Astrocyte (in vitro differentiated cells and primary cell): ENCODE results near the gene MBD3L3. TPM values are rescaled to one million over a fixed set of nuclear protein-coding genes. Genes with fewer than 3 reads are reported as not detected.
"Not testable (repeated sequence)": the region's sequence is repeated elsewhere in the genome, so short reads cannot be mapped to it uniquely, and the experiment has no call there.

Source experiments
- DNase-seq: peaks from one replicate; pipeline ENCODE4 v3.0.0-alpha.2; 2010; ENCODE audit warnings: low read depth
- FAIRE-seq: peaks from 2 replicates; lab custom pipeline; 2011; peaks lifted over from hg19 to GRCh38; lab: Jason Lieb, UNC
- H2AFZ ChIP-seq: 2 replicates; pipeline ENCODE4 v1.6.0; 2012; ENCODE audit warnings: low read depth, low read length, inconsistent platforms
- H3K27ac ChIP-seq: 2 replicates; pipeline ENCODE4 v1.5.1; 2011; ENCODE audit warnings: low read depth, low read length, inconsistent platforms
- H3K27me3 ChIP-seq: 2 replicates; pipeline ENCODE4 v1.6.0; 2011; ENCODE audit warnings: low read length, inconsistent platforms; ENCODE audit not compliant: insufficient read depth
- H3K36me3 ChIP-seq: 2 replicates; pipeline ENCODE4 v1.5.1; 2011; ENCODE audit warnings: low read length, inconsistent platforms; ENCODE audit not compliant: insufficient read depth
- H3K4me1 ChIP-seq: 2 replicates; pipeline ENCODE4 v1.5.1; 2011; ENCODE audit warnings: low read length, inconsistent platforms; ENCODE audit not compliant: insufficient read depth
- H3K4me2 ChIP-seq: 2 replicates; pipeline ENCODE4 v1.6.0; 2012; ENCODE audit warnings: low read length, inconsistent platforms
- H3K4me3 ChIP-seq: 2 replicates; pipeline ENCODE4 v1.5.1; 2011; ENCODE audit warnings: low read depth, mild to moderate bottlenecking, low read length, inconsistent platforms; ENCODE audit not compliant: insufficient read depth
- H3K79me2 ChIP-seq: 2 replicates; pipeline ENCODE4 v1.6.0; 2012; ENCODE audit warnings: mild to moderate bottlenecking, low read length, inconsistent platforms; ENCODE audit not compliant: insufficient read depth
- H3K9ac ChIP-seq: 2 replicates; pipeline ENCODE4 v1.6.0; 2012; ENCODE audit warnings: mild to moderate bottlenecking, low read length, inconsistent platforms
- H3K9me3 ChIP-seq: 2 replicates; pipeline ENCODE4 v1.5.1; 2012; ENCODE audit warnings: low read depth, mild to moderate bottlenecking, low read length, inconsistent platforms; ENCODE audit not compliant: insufficient read depth
- H4K20me1 ChIP-seq: 2 replicates; pipeline ENCODE4 v1.6.0; 2012; ENCODE audit warnings: low read length, inconsistent platforms; ENCODE audit not compliant: insufficient read depth
- H3K27ac Mint-ChIP-seq: one replicate; pipeline ENCODE4 v1.8.0; 2021; ENCODE audit warnings: mild to moderate bottlenecking, mixed read lengths; ENCODE audit not compliant: unreplicated experiment
- H3K27me3 Mint-ChIP-seq: one replicate; pipeline ENCODE4 v1.8.0; 2021; ENCODE audit warnings: low read depth, mixed read lengths; ENCODE audit not compliant: unreplicated experiment
- H3K36me3 Mint-ChIP-seq: one replicate; pipeline ENCODE4 v1.8.0; 2021; ENCODE audit warnings: low read depth, mixed read lengths; ENCODE audit not compliant: unreplicated experiment
- H3K4me1 Mint-ChIP-seq: one replicate; pipeline ENCODE4 v1.8.0; 2021; ENCODE audit warnings: low read depth, mixed read lengths; ENCODE audit not compliant: unreplicated experiment
- H3K4me3 Mint-ChIP-seq: one replicate; pipeline ENCODE4 v1.8.0; 2021; ENCODE audit warnings: mild to moderate bottlenecking, moderate library complexity, mixed read lengths; ENCODE audit not compliant: unreplicated experiment
- H3K9me3 Mint-ChIP-seq: one replicate; pipeline ENCODE4 v1.8.0; 2021; ENCODE audit warnings: mild to moderate bottlenecking, mixed read lengths; ENCODE audit not compliant: unreplicated experiment
- EZH2 ChIP-seq: IDR thresholded peaks from 2 replicates; pipeline ENCODE4 v1.6.1; 2012; ENCODE audit warnings: mild to moderate bottlenecking, low read length, inconsistent platforms; ENCODE audit not compliant: insufficient read depth
- total RNA-seq: library from RNA; stranded (reverse); gene quantifications from 2 replicates; pipeline ENCODE4 v1.2.1, GENCODE V29; 2021
- TF ChIP-seq, protein P1 (sequence below): IDR thresholded peaks from 2 replicates; pipeline ENCODE4 v1.5.1; 2011; ENCODE audit warnings: low read depth, mild to moderate bottlenecking, inconsistent platforms, low read length, moderate library complexity; ENCODE audit not compliant: insufficient read depth

Gene MBD3L3
- total RNA-seq, 1 donor from 2014 or later, result not detected

DNA sequence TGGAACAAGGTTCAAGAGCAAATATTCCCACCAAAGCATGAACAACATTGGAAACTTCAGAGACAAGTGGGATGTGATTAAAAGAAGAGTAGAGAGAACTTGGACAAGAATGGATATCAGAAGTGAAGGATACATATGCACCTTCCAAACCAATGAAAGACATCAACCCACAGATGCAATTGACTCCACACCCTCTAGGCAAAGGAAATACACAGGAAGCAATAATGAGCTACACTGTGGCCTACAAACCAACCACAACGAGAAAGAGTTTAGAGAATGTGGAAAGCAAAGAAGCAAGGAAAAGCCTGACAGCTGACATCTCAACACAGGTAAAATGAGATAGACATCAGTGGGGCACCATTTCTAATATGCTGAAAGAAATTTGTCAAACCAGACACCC is 29.7 kb downstream of the MBD3L3 start:
- not testable (repeated sequence) for H3K4me2 ChIP-seq, FAIRE-seq, H3K9me3 ChIP-seq, H3K27me3 Mint-ChIP-seq, H3K9ac ChIP-seq, H2AFZ ChIP-seq, H3K36me3 ChIP-seq, H3K4me3 Mint-ChIP-seq, H3K4me1 ChIP-seq, H4K20me1 ChIP-seq, H3K27ac ChIP-seq, H3K4me3 ChIP-seq, H3K79me2 ChIP-seq, H3K36me3 Mint-ChIP-seq, H3K27ac Mint-ChIP-seq, DNase-seq, H3K4me1 Mint-ChIP-seq, H3K27me3 ChIP-seq, H3K9me3 Mint-ChIP-seq

DNA sequence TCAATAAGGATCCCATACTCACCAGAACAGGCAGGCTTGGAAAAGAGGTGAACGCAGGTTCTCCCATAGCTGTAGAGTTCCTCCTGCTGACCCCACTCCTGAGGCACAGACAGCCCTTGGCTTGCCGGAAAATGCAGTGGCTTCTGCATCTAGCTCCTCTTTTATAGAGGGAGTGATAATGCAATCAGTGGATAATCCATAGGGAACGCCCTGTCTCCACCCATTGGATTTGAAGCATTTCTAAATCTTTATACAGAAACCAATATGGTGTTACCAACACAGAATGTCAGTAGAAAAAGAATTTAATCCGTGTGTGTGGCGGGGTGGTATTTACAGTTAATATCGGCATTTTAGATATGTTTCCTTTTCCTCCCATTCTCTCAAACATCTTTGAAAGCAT is 37.1 kb downstream of the MBD3L3 start, which contains the start of gene MBD3L2B:
MBD3L2B (minus strand) TSS at position 101 of the 400 bp plus-strand sequence; CDS start at position 67, 34 bp downstream.
- H3K4me2 ChIP-seq, H3K79me2 ChIP-seq, FAIRE-seq: not testable (repeated sequence)

DNA sequence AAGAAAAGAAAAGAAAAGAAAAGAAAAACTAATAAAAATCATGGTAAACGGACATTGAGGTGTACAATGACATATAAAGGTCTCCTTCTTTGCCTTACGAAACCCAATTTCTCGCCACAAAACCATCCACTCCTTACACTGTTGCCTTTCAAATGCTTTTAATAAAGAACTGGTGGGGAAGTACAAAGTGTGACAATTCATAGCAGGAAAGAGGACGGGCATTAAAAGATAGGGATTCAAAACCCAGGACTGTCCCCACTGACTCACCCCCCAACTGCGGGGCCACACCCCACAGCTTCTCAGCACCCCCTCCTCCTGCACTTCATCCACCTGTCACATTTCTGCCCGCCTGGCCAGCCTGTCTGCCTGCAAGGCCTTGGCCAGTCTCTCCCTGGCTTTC is 39.6 kb downstream of the MBD3L3 start:
- Histone ChIP-seq H3K36me3 (no peaks in the 10 kb centered on the region), H3K27me3 (no peaks in the 10 kb centered on the region), H3K4me1 (no peaks in the 10 kb centered on the region), H3K4me3 (no peak overlapping the region), H3K9ac (no peak overlapping the region), H3K9me3 (no peaks in the 10 kb centered on the region), H2AFZ (no peak overlapping the region), H3K79me2 (no peaks in the 10 kb centered on the region), H3K27ac (no peak overlapping the region), H4K20me1 (no peaks in the 10 kb centered on the region), H3K4me2 (no peak overlapping the region)
- no peak for FAIRE-seq
- Mint-ChIP-seq H3K9me3 (peaks cover 2% of the 10 kb centered on the region), H3K4me1 (no peaks in the 10 kb centered on the region), H3K27me3 (no peaks in the 10 kb centered on the region), H3K27ac (no peak overlapping the region), H3K36me3 (no peaks in the 10 kb centered on the region), H3K4me3 (no peak overlapping the region)
- DNase-seq, result no peak
- TF ChIP-seq, protein P1, sequence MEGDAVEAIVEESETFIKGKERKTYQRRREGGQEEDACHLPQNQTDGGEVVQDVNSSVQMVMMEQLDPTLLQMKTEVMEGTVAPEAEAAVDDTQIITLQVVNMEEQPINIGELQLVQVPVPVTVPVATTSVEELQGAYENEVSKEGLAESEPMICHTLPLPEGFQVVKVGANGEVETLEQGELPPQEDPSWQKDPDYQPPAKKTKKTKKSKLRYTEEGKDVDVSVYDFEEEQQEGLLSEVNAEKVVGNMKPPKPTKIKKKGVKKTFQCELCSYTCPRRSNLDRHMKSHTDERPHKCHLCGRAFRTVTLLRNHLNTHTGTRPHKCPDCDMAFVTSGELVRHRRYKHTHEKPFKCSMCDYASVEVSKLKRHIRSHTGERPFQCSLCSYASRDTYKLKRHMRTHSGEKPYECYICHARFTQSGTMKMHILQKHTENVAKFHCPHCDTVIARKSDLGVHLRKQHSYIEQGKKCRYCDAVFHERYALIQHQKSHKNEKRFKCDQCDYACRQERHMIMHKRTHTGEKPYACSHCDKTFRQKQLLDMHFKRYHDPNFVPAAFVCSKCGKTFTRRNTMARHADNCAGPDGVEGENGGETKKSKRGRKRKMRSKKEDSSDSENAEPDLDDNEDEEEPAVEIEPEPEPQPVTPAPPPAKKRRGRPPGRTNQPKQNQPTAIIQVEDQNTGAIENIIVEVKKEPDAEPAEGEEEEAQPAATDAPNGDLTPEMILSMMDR, result no peak
- no peak for TF ChIP-seq EZH2

More for the DNA sequence above, 37.1 kb downstream of the MBD3L3 start, which contains the start of gene MBD3L2B:
- H3K27me3 Mint-ChIP-seq, H3K4me3 ChIP-seq, DNase-seq, H3K9me3 Mint-ChIP-seq, H3K9me3 ChIP-seq, H3K4me1 Mint-ChIP-seq, H2AFZ ChIP-seq, H3K36me3 Mint-ChIP-seq, H3K27ac Mint-ChIP-seq, H3K4me3 Mint-ChIP-seq, H3K9ac ChIP-seq, H3K27ac ChIP-seq, H3K27me3 ChIP-seq, H4K20me1 ChIP-seq, H3K36me3 ChIP-seq, H3K4me1 ChIP-seq: not testable (repeated sequence)
